GM12878 (cell line): ENCODE data around the gene LRRFIP2. TPM values are rescaled to one million over a fixed set of nuclear protein-coding genes. Genes with fewer than 3 reads are reported as not detected.
A peak's percentile ranks its signal among the peaks of the same experiment; 100 is the strongest.

Experiments
- ATAC-seq: fragments of 200-7000 bp; cut with Tn5 transposase; 3 replicates; pipeline ENCODE4 v1.9.1; 2020; ENCODE audit warnings: mild to moderate bottlenecking, moderate library complexity
- BruUV-seq: library from RNA; stranded (reverse); fragments of 400-500 nt; replicated peaks from 2 replicates; lab custom pipeline; 2021; lab: Mats Ljungman, UMichigan
- CTCF ChIA-PET: fragments of 300-600 bp; sonication (Branson Sonifier 250); formaldehyde crosslinking; extraction: SDS; loops from one replicate; lab custom pipeline; 2021; ENCODE audit warnings: inconsistent platforms; lab: Yijun Ruan, JAX
- POLR2A ChIA-PET: fragments of 350-600 bp; formaldehyde crosslinking; extraction: SDS; loops from one replicate; lab custom pipeline; 2021; ENCODE audit warnings: inconsistent platforms; lab: Charles Lee
- RAD21 ChIA-PET: fragments of 300-600 bp; sonication (Branson Sonifier 250); formaldehyde crosslinking; loops from one replicate; lab custom pipeline; 2023; ENCODE audit warnings: antibody characterized with exemption; ENCODE audit not compliant: unreplicated experiment; lab: Charles Lee
- SMC1A ChIA-PET: fragments of 300-600 bp; sonication (Branson Sonifier 250); formaldehyde crosslinking; loops from one replicate; lab custom pipeline; 2023; ENCODE audit not compliant: unreplicated experiment, uncharacterized antibody; lab: Charles Lee
- DNase-seq: peaks from one replicate; pipeline ENCODE4 v3.0.0-alpha.2; 2011; ENCODE audit warnings: low read depth, low spot score
- FAIRE-seq: peaks from 3 replicates; lab custom pipeline; 2011; peaks lifted over from hg19 to GRCh38; lab: Jason Lieb, UNC
- H2AFZ ChIP-seq: 2 replicates; pipeline ENCODE4 v1.6.0; 2011; ENCODE audit warnings: low read depth, low read length, control low read depth; ENCODE audit not compliant: control insufficient read depth
- H3K27ac ChIP-seq: 2 replicates; pipeline ENCODE4 v1.5.1; 2011; ENCODE audit warnings: control low read depth; ENCODE audit not compliant: control insufficient read depth, insufficient read depth
- H3K27me3 ChIP-seq, 2 experiments: replicated peaks in 1 of 2; 2 replicates each; pipeline versions ENCODE4 v1.6.0 to v1.6.1; 2011; ENCODE audit warnings: low read length in 1 of 2; ENCODE audit not compliant: control insufficient read depth in 2 of 2, insufficient read depth in 2 of 2
- H3K36me3 ChIP-seq, 2 experiments: 2 replicates each; pipeline ENCODE4 v1.5.1; 2011; ENCODE audit warnings: low read length in 1 of 2; ENCODE audit not compliant: control insufficient read depth in 2 of 2, insufficient read depth in 2 of 2
- H3K4me1 ChIP-seq: 2 replicates; pipeline ENCODE4 v1.6.1; 2011; ENCODE audit warnings: mild to moderate bottlenecking, low read length, moderate library complexity, mixed read lengths; ENCODE audit not compliant: control insufficient read depth, insufficient read depth
- H3K4me2 ChIP-seq: 2 replicates; pipeline ENCODE4 v1.6.0; 2011; ENCODE audit warnings: control low read depth; ENCODE audit not compliant: control insufficient read depth, insufficient read depth
- H3K4me3 ChIP-seq: fragments of 200-600 bp; sonication (generic); 2 replicates; pipeline ENCODE4 v1.5.1; 2016
- H3K79me2 ChIP-seq: 2 replicates; pipeline ENCODE4 v1.6.0; 2011; ENCODE audit warnings: low read length; ENCODE audit not compliant: control insufficient read depth, insufficient read depth
- H3K9ac ChIP-seq: 2 replicates; pipeline ENCODE4 v1.8.0; 2011; ENCODE audit warnings: low read length, control low read depth, mixed read lengths; ENCODE audit not compliant: control insufficient read depth, insufficient read depth
- H3K9me3 ChIP-seq: replicated peaks from 3 replicates; pipeline ENCODE4 v1.5.1; 2011; ENCODE audit warnings: mild to moderate bottlenecking, low read length; ENCODE audit not compliant: control insufficient read depth, insufficient read depth
- H4K20me1 ChIP-seq: 2 replicates; pipeline ENCODE4 v1.6.0; 2011; ENCODE audit not compliant: control insufficient read depth, insufficient read depth
- ATF2 ChIP-seq: IDR thresholded peaks from 2 replicates; pipeline ENCODE4 v1.6.1; 2012; ENCODE audit warnings: low read length, inconsistent platforms
- BMI1 ChIP-seq: fragments of 450-650 bp; IDR thresholded peaks from 2 replicates; pipeline ENCODE4 v1.6.1; 2016; ENCODE audit warnings: mild to moderate bottlenecking, moderate library complexity, borderline replicate concordance
- CBFB ChIP-seq: IDR thresholded peaks from 2 replicates; pipeline ENCODE4 v1.6.1; 2016; ENCODE audit warnings: antibody characterized with exemption, low read depth
- EED ChIP-seq: sonication (generic); IDR thresholded peaks from 2 replicates; pipeline ENCODE4 v1.6.1; 2016; ENCODE audit warnings: antibody characterized with exemption, low read depth
- FOS ChIP-seq: IDR thresholded peaks from 3 replicates; pipeline ENCODE4 v1.6.1; 2011; ENCODE audit warnings: borderline replicate concordance; ENCODE audit not compliant: insufficient read length; ENCODE audit errors: extremely low read depth
- GABPA ChIP-seq: IDR thresholded peaks from 2 replicates; pipeline ENCODE4 v1.6.1; 2014; ENCODE audit warnings: antibody characterized with exemption, low read depth, mild to moderate bottlenecking, inconsistent platforms
- HDAC6 ChIP-seq: fragments of 200-600 bp; sonication (generic); IDR thresholded peaks from one replicate; pipeline ENCODE4 v1.8.0; 2017; ENCODE audit warnings: antibody characterized with exemption; ENCODE audit not compliant: unreplicated experiment
- JUNB ChIP-seq: IDR thresholded peaks from 2 replicates; pipeline ENCODE4 v1.6.1; 2016; ENCODE audit warnings: antibody characterized with exemption, mild to moderate bottlenecking
- NFIC ChIP-seq: IDR thresholded peaks from 2 replicates; pipeline ENCODE4 v1.6.1; 2012; ENCODE audit warnings: low read depth, mild to moderate bottlenecking, inconsistent platforms, low read length, moderate library complexity
- NR2C1 ChIP-seq: fragments of 450-650 bp; IDR thresholded peaks from 2 replicates; pipeline ENCODE4 v1.6.1; 2017; ENCODE audit warnings: antibody characterized with exemption, mild to moderate bottlenecking, moderate library complexity
- PKNOX1 ChIP-seq: fragments of 450-650 bp; IDR thresholded peaks from 2 replicates; pipeline ENCODE4 v1.6.1; 2016; ENCODE audit warnings: mild to moderate bottlenecking
- PML ChIP-seq: IDR thresholded peaks from 2 replicates; pipeline ENCODE4 v1.6.1; 2012; ENCODE audit warnings: low read length, inconsistent platforms
- YY1 ChIP-seq: IDR thresholded peaks from 2 replicates; pipeline ENCODE4 v1.6.1; 2011; ENCODE audit warnings: low read depth, mild to moderate bottlenecking, low read length
- ZBTB11 ChIP-seq: fragments of 450-650 bp; formaldehyde crosslinking; IDR thresholded peaks from 2 replicates; pipeline ENCODE4 v1.5.0; 2022; ENCODE audit warnings: mild to moderate bottlenecking, missing genetic modification characterization
- ZNF24 ChIP-seq: fragments of 450-650 bp; IDR thresholded peaks from 2 replicates; pipeline ENCODE4 v1.6.1; 2017; ENCODE audit warnings: antibody characterized with exemption, mild to moderate bottlenecking
- ZNF384 ChIP-seq: IDR thresholded peaks from 2 replicates; pipeline ENCODE4 v1.6.1; 2012; ENCODE audit warnings: low read depth, mild to moderate bottlenecking, low read length, improper control_type of control experiment, borderline replicate concordance
- WGBS: methylation state at CpG from one replicate; pipeline ENCODE4 v1.1.6; 2016; ENCODE audit warnings: low lambda C conversion rate; ENCODE audit not compliant: insufficient replicate concordance, insufficient coverage; ENCODE audit errors: missing lambda C conversion rate; 5-methylcytosine and 5-hydroxymethylcytosine counted together
- in situ Hi-C: fragments of 300-500 bp; cut with MboI; formaldehyde crosslinking; loops from 9 replicates; pipeline ENCODE4 v1.14.3; 2018; ENCODE audit warnings: mixed read lengths
- intact Hi-C: fragments of 100-400 bp; cut with micrococcal nuclease; formaldehyde crosslinking; loops from one replicate; pipeline ENCODE4 v1.14.2; 2022; ENCODE audit not compliant: unreplicated experiment
- polyA plus RNA-seq, 11 experiments: library from polyadenylated mRNA; depleted of rRNA in 4 of 11; unstranded in 6 of 11; stranded (reverse) in 5 of 11; fragments of >200 nt; fragmentation: Nextera tagmentation in 4 of 11; fragmentation: Illumina TruSeq in 1 of 11; extraction: Ambion mirVana in 4 of 11; extraction: Trizol in 1 of 11; gene quantifications; 1 replicate in 1 of 11; 2 replicates in 10 of 11; pipeline versions ENCODE4 v1.2.1 to v1.2.3, GENCODE V29; 2011 to 2016; ENCODE audit warnings: inconsistent platforms in 2 of 11, missing spikeins in 2 of 11, low read depth in 1 of 11
- total RNA-seq, 4 experiments: library from RNA; depleted of rRNA in 3 of 4; stranded (reverse); fragments of >200 nt in 3 of 4; fragmentation: Illumina TruSeq in 1 of 4; extraction: Trizol in 1 of 4; gene quantifications; 2 replicates each; pipeline versions ENCODE4 v1.2.1 to v1.2.3, GENCODE V29; 2013 to 2021

The LRRFIP2 gene
- total and polyA plus RNA-seq, 10 of the 15 experiments (the other 5 are each of a cell fraction or from before 2014, with no cell fraction given), result 9.7 to 46.9 (median 38.1) TPM

- no peaks in the 10 kb centered on the region; the same call in 2 of the 3 replicates for H3K9me3 ChIP-seq
- ChIA-PET RAD21 (interaction anchor here (0.6 to 1.0 kb wide), 3 partner anchors 18 to 102 kb away, joined by 3 read pairs; no protein-coding TSS in a partner anchor), POLR2A (interaction anchor here (1.0 to 1.4 kb wide), 3 partner anchors 8 to 15 kb away, joined by 3 to 4 read pairs (median 3); partner anchors contain the start of gene LRRFIP2), CTCF (interaction anchor here (0.6 to 2.7 kb wide), 7 partner anchors 11 to 157 kb away, joined by 3 to 12 read pairs (median 4); partner anchors contain the start of gene LRRFIP2), SMC1A (interaction anchor here (0.8 to 3.0 kb wide), 12 partner anchors 11 to 171 kb away, joined by 3 to 16 read pairs (median 4); no protein-coding TSS in a partner anchor)
- H3K9ac ChIP-seq, result no peak overlapping the region
- H3K27ac ChIP-seq, result peak overlapping the region; percentile 61
- H3K4me1 ChIP-seq, result peaks cover 14% of the 10 kb centered on the region
- H3K36me3 ChIP-seq, result peaks cover 0 to 1% of the 10 kb centered on the region in 2 experiments; a peak in 1 of 4 replicates
- no peaks in the 10 kb centered on the region for H4K20me1 ChIP-seq
- no peak overlapping the region; the same call in 1 of the 2 replicates for H2AFZ ChIP-seq
- no TSS peak for BruUV-seq
- FAIRE-seq, result no peak
- TF ChIP-seq PML (no peak), GABPA (no peak), YY1 (no peak), NFIC (peak; percentile 45; the same call in 1 of the 2 replicates), ZBTB11 (CRISPR knock-in tag) (no peak), BMI1 (no peak), FOS (no peak), JUNB (peak; percentile 67), ZNF384 (no peak), ATF2 (0 out of 2 replicates have a peak, but pooled peaks have one; percentile 20), NR2C1 (no peak), PKNOX1 (peak; percentile 33; the same call in 1 of the 2 replicates), HDAC6 (no peak), CBFB (0 out of 2 replicates have a peak, but pooled peaks have one; percentile 16), EED (peak; percentile 42), ZNF24 (0 out of 2 replicates have a peak, but pooled peaks have one; percentile 25)
- no peaks in the 10 kb centered on the region; the same call in 1 of the 2 replicates for H3K79me2 ChIP-seq
- H3K4me3 ChIP-seq, result no peak overlapping the region
- no peaks in the 10 kb centered on the region for H3K27me3 ChIP-seq
- in situ Hi-C loops, result no loop called here
- no peak for DNase-seq
- intact Hi-C loops, result no loop called here
- WGBS, result 17% methylated on average over 3 of the region's 3 CpGs
- peak overlapping the region; percentile 62 for H3K4me2 ChIP-seq
- peak; percentile 87 for ATAC-seq
These were observed 11.7 kb downstream of the LRRFIP2 start for GRCh38 chr3:37162501-37163245.
